ENCODE measurements around the gene TMTC3.

TMTC3 gene

DNA sequence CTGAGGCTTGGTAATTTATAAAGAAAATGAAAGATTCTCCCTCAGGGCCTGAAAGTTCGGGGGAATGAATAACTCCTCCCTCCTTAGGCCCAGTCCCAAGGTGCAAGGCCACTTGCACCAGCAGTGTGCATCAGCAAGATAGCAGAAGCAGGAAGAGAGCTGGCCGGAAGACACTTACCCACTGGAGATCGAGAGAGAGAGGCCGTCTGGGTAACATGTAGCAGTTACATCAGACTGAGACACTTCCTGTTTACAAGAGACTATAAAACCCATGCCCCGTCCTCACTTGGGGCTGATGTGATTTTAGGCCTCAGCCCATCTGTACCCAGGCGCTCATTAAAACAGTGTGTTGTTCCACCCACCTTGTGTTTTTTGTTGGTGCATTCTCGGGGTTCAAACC, 85.2 kb downstream of the TMTC3 start:
- DNase-seq (ENCODE audit: low read depth): no peak

DNA sequence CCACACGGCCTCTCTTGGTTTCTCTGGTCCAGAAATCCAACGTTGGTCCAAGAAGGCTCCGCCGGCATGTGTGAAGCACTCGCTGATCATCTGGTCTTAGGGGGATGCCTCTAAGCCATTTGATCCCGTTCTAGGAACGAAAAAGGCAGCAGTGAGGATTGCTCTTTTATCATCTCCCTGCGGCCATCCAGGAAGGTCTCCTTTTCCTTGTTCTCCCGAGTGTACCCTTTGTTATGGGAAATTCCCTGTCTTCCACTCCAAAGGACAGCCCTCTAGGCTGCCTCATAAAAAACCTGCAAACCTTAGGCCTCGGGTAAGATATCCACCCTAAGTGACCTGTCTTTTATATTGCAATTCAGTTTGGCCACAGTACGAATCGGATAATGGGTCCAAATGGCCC, 85.8 kb downstream of the TMTC3 start:
- no peak for DNase-seq (ENCODE audit: low read depth)

DNA sequence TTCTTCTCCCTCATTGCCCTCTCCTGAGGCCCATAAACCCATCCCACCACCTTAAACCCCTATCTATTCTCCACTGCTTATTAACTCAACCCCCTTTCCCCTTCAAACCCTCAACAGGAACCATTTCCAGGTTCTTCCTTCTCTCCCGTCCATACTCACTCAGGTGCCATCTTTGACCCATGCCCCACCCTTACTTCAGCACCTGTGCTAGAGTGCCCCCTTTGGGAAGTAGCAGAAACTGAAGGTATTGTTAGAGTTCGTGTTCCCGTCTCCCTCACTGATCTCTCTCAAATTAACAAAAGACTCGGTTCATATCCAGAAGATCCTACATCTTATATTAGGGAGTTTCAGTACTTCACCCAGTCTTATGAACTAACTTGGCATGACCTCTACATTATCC, 86.6 kb downstream of the TMTC3 start:
- no peak for DNase-seq (ENCODE audit: low read depth)

DNA sequence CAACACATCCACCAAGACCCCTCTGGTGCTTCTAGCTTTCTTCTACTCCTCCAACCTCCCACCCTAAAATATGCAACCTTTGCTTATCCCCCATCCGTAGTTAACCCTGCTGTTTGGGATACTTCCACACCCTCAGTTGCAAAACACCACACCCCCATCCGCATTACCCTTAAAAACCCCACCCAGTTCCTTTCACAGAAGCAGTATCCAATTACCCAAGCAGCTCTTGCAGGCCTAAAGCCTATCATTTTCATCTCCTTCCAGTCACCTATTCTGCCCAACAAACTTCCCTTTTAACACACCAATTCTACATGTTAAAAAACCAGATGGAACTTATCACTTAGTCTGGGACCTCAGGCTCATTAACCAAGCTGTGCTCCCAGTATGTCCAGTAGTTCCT, 88.2 kb downstream of the TMTC3 start:
- DNase-seq (ENCODE audit: low read depth): no peak

DNA sequence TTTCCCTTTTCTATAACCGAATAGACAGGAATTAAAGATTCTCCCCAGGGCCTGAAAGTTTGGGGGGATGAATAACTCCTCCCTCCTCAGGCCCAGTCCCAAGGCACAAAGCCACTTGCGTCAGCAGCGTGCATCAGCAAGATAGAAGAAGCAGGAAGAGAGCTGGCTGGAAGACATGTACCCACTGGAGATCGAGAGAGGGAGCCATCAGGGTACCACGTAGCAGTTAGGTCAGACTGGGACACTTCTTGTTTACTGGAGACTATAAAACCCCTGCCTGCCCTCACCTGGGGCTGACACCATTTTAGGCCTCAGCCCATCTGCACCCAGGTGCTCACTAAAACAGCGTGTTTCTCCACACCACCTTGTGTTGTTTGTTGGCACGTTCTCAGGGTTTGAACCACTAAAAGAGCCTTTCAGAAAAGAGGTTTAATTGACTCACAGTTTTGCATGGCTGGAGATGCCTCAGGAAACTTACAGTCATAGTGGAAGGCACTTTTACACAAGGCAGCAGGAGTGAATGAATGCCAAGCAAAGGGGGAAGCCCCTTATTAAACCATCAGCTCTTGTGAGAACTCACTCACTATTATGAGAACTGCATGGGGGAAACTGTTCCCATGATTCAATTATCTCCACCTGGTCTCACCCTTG, 93.2 kb downstream of the TMTC3 start:
- no peak for DNase-seq (ENCODE audit: low read depth)

DNA sequence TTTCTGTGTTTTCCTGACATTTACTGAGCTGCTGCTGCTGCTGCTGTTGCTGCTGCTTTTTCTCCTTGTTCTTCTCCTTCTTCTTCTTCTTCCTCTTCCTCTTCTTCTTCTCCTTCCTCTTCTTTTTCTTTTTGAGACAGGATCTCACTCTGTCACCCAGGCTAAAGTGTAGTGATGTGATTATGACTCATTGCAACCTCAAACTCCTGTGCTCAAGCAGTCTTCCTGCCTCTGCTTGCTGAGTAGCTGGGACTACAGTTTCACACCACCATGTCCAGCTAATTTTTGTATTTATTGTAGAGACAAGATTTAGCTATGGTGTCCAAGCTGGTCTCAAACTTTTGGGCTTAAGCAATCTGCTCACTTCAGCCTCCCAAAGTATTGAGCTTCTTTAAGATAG, 95.8 kb downstream of the TMTC3 start:
- DNase-seq (ENCODE audit: low read depth): peak; percentile 56

DNA sequence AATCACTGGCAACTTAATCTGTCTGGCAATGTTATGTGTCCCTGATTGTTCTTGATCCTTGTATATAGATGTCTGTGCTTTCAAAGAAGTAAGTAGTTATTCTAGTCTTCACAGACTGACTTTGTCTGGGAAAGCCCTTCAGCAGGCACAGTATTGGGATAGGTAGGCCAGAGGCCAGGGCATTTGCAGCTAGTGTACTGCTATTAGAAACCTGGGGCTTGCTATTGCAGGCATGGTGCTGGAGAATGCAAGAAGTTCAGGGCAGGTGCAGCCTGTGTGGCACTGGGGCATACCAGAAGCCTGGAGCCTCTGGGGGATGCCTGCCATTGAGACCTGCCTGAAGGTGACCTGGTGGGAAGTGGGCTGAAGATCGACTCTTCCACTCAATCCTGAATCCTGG, 96.3 kb downstream of the TMTC3 start:
- DNase-seq (ENCODE audit: low read depth): no peak

DNA sequence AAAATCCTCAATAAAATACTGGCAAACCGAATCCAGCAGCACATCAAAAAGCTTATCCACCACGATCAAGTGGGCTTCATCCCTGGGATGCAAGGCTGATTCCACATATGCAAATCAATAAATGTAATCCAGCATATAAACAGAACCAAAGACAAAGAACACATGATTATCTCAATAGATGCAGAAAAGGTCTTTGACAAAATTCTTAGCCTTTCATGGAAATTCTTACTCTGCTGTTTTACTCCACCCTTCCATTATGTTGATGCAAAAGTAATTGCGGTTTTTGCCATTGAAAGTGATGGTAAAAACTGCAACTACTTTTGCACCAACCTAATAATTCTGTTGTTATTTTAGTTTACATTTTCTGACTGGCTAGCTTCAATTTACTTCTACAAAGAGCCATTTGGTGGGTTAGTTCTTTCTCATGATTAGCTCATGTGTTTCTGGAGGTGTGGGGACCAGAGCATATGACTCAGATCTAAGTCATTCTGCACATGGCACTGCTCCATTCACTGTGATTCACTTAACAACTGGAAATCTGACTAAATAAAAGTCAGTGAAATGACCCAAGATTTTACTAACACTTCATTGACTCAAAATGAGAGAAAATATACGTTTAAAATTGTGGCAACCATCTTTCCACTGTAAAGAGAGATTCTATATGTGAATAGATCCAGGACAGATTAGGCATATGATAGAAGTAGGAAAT, 99.9 kb downstream of the TMTC3 start:
- DNase-seq (ENCODE audit: low read depth): peak; percentile 95

DNA sequence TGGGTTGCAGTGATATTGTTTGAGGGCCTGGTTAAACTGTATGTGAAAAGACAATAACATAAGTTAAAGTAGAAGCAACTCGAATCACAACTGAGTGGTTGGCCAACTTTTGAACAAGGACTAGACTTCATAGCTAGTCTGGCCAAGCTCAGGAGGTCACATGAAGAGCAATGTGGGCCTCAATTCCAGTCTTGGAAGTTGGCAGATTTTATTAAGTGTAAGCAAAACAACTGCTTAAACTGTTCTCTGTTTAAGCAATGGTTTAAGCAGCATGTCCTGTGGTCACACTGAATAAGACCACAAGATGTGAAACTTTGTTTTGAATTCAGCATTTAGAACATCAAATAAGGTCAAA, 100.4 kb downstream of the TMTC3 start:
- DNase-seq (ENCODE audit: low read depth): peak; percentile 64

DNA sequence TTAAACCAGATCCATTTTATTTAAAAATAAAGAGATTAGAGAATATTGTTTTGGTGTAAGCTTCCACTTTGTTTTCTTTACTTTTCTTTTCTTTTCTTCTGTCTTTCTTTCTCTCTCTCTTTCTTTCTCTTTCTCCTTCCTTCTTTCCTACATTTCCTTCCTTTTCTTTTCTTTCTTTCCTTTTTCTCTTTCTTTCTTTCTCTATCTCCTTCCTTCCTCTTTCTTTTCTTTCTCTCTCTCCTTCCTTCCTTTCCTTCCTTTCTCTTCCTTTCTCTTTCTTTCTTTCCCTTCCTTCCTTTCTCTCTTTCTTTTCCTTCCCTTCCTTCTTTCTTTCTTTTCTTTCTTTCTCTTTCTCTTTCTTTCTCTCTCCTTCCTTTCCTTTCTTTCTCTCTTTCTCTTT, 100.8 kb downstream of the TMTC3 start:
- DNase-seq (ENCODE audit: low read depth): no peak

DNA sequence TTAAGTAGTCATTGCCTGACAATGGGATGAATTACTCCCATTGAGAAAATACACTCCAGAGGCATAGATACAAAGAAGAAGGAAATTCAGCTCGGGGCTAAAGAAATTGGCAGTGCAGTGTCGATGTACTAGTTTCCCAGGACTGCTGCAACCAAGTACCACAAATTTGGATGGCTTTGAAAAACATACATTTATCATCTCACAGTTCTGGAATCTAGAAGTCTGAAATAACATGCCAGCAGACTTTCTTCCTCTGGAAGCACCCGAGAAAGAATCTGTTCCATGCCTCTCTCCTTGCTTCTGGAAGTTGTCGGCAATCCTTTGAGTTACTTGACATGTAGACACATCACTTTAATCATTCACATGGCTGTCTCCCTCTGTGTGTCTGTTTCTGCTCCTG, 101.9 kb downstream of the TMTC3 start:
- DNase-seq (ENCODE audit: low read depth): peak; percentile 37

DNA sequence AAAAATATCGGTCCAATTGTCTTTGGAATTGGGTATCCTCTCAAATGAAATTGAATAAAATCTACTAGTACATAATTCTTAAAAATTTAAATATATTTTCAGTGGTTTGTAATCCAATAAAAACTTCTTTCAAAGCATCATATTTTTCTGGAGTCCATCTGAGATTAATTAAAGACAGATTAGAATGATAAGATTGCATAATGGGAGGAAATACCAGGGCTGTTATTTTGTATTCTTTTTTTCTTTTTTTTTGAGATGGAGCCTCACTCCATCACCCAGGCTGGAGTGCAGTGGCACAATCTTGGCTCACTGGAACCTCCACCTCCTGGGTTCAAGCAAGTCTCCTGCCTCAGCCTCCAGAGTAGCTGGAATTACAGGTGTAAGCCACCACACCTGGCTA, 103.8 kb downstream of the TMTC3 start:
- no peak for DNase-seq (ENCODE audit: low read depth)

DNA sequence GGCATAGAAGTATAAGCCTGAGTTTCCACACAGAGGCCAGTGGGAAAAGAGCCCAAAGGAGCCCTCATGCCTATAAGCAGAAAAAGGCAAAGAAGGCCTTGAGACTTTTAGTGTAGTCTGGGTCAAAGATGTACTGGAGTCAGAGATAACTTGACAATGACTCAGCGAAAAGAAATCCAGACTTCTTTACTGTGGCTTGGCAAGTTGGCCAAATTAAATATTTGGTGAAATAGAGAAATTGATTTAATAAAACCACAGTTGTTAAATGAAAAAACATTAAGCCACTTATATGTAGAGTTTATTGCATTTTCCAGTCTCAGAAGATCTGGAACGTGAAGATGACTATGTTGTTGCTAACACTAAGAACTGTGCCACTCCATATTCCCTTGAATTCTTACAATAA, 105.1 kb downstream of the TMTC3 start:
- peak; percentile 89 for DNase-seq (ENCODE audit: low read depth)

DNA sequence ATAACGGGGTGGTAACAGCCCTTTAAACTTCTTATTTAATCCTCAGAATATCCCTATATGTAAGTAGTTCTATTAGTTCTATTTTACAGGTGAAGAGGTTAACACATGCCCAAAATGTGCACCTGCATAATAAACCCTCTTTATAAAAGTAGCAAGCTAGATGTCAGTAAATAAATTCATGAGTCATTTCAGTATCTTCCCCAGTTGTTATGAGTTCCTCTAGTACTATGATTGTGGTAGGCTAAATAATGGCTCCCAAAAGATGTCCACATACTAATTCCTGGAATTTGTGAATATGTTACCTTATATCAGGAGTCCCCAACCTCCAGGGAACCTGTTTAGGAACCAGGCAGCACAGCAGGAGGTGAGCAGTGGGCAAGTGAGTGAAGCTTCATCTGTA, 106.5 kb downstream of the TMTC3 start:
- no peak for DNase-seq (ENCODE audit: low read depth)

All from amniotic epithelial cell (primary cell).